Activated T-cell treated with anti-CD3 and anti-CD28 coated beads for 48 hours (primary cell): Measurements from ENCODE around the gene ENTPD8.
"Not testable (repeated sequence)": the region's sequence is repeated elsewhere in the genome, so short reads cannot be mapped to it uniquely, and the experiment has no call there.

Source experiments
- DNase-seq: peaks from one replicate; pipeline ENCODE4 v3.0.0-alpha.2; 2020; ENCODE audit warnings: low read depth

ENTPD8 gene

DNA sequence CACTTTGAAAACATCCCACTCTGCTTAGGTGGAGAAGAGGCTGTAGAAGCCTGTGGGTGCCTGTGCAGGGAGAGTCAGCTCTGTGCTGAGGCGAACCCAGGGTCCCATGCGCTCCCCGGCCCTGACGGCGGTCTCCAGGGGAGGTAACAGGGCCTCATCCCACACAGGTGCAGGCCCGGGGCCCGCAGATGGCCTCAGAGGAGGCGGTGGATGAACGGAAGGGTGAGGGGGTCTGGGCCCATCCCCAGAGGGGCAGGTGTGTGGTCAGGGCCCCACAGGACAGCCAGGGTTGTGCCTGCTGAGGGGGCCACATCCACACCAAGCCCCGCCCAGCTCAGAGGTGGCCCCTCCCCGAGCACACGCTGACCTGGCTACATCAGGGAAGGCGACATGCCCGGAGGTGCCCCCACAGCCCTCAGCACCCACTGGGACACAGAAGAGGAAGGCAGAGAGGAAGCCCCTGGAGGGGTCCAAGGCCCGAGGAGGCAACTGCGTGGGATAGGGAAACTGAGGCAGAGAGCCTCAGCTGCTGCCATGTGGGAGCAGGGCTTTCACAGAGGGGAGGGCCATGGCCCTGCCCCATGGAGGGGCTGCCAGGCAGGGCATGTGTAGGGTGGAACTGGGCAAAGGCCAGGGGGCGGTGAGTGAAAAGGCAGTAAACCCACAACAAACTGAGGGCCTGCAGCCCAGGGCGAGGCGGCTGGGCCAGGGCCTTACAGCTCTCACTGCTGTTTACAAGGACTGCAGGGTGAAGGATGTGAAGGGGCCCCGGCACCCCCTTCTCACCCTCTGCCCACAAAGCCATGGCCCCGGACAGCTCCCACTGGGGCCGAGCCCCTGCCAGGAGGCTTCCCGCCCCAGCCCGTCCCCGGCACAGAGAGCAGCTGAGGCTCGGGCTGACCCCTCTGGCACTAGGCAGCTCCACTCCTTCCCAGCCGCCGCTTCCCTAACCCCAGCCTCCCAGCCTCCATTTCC is 47.7 kb downstream of the ENTPD8 start:
- no peak for DNase-seq

DNA sequence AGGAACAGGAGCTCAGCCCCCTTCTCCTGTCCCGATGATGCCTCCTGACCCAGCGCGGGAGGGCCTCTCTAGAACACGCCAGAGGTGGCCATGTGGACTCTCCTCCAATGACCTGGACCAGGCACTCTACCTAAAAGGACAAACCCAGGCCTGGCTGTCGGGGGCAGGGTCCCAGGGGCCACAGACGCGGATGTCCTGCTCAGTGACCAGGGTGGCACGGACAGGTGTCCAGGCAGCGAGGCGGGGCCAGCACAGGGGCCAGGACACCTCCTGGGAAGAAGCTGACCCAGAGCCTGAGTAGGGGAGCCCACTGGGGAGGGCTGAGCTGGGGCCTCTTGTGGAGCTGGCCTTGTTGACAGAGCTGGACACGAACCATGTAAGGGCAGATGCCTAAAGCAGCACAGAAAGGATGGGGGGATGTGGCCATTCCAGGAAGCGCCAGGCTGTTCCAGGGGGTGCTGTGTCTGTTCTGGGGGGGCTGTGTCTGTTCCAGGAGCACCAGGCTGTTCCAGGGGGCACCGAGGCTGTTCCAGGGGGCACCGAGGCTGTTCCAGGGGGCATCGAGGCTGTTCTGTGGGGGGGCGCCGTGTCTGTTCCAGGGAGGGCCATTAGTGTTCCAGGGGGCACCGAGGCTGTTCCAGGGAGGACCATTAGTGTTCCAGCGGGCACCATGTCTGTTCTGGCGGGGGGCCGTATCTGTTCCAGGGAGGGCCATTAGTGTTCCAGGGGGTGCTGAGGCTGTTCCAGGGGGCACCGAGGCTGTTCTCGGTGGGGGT is 48.7 kb downstream of the ENTPD8 start:
- no peak for DNase-seq

DNA sequence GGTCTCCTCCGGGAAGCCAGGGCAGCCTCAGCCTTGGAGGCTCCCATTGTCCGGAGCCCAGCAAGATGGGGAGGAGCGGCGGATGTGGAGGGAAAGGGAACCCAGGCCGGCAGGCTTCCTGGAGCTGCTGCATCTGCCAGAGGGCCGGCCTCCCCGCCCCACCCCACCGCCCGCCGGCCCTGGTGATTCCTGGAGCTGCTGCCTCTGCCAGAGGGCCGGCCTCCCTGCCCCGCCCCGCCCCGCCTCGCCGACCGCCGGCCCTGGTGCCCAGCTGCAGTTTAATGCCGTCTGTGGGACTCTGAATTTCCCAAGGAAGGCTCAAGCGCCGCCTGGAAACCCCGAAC is 49.8 kb downstream of the ENTPD8 start:
- DNase-seq, result no peak

DNA sequence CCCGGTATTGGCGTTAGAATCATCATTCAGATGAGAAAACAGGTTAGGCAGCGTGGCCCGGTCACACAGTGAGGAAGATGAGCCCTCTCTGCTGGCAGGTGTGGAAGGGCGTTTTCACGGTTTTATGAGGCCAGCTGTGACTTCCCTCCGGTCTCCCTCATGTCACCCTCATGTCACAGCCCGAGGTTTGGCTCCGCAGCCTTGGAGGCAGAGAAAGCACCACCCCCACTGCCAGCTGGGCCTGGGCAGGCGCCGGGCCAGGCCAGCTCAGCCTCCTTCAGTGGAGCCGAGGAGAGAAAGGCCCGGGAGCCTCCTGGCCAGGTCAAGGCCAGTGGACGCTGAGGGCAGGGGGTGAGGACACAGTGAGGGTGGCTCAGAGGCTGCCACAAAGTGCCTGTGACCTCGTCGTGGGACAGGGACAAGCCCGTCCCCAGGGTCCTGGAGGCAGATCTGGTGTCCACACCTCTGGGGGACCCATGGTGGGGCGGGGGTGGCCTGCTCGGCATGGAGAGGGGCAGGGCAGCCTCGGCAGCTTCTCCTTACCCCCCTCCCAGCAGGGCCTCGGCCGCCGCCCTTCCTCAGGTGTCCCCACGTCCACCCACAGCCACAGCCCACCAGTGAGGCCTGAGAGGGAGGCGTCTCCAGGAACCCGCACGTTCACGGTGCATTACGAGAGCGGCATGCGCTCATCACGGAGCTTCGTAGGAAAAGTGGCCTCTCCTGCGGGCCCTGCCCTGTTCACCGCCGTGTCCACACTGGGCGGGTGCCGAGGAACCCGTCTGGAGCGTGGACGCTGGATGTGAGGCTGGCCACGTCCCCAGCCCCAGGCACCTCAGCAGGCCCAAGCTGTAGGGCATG is 50.4 kb downstream of the ENTPD8 start:
- no peak for DNase-seq

DNA sequence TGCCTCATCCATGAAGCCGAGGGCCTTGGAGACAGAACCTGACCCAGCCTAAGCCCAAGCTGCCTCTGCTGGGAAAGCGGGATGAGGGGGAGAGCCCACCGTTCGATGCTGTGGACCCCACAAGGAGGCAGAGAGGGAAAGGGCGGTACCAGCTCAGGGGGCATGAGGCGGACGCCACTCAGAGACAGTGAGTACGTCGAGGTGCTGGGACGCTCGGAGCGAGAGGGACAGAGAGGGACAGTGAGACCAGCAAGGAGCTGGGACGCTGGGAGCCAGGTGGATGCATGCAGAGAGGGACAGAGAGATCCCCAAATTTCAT is 51.8 kb downstream of the ENTPD8 start:
- DNase-seq, result no peak

DNA sequence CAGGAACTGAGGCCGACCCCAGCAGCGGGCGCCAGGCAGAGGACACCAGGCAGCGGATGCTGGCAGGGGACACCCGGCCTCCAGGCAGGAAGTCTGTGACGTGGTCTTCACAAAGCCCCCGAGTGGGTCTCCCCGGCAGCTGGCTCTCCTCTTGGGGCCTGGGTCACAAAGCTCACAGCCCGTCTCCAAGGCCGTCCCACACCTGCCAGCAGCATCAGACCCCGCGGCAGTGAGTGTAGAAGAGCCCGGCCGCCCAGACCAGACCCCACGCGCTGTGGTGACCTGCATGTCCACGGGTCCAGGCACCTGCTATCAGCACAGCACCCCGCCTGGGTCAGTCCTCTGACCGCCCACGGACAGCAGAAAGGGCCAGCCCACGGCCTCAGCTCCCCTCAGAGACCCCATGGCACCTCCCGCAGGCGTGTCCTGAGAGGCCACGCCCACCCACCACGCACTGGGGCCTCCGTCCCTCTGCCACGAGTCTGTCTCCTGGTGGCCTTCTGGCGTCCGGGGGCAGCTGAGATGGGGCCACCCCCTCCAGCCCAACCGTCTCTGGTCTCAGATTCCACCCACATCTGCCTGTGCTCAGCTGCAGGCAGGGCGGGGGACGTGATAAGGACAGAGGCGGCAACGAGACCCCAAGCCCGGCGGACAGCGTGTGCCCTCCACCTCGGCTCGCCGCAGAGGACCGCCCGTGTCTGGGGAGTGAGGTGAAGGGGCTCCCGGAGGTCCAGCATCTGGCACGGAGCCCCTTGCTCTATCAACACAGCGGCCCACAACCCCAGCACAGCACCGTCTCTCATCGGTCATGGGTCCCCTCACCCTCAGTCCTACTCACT is 52.3 kb downstream of the ENTPD8 start:
- no peak for DNase-seq

DNA sequence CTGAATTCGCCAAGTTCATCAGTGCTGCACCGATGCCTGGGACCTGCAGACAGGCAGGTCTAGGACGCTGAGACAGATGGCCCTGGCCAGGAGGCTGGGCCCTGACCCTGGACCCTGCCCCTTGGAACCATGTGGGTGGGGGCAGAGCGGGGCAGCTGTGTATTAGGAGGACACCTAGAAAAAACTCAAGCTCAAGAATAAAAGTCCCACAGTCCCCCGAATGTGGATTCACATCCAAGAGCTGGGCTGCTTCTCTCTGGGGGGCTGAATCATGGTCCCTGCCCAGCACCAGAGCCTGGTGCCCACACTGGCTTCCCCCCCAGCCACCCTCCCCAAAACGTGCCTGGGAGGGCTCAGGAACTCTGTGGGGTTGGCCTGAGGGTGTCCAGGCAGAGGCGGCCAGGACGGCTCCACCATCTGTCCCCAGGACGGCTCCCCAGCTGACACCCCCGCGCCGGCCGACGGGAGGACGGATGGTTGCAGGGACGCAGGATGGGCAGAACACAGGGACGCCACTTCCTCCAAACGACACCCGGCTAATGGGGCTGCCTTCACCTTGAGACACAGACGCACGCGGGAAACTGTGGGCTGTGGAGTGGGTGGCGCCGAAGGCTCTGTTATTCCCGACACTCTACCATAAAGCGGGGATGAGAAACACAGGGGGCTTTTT is 53.1 kb downstream of the ENTPD8 start:
- DNase-seq, result no peak

DNA sequence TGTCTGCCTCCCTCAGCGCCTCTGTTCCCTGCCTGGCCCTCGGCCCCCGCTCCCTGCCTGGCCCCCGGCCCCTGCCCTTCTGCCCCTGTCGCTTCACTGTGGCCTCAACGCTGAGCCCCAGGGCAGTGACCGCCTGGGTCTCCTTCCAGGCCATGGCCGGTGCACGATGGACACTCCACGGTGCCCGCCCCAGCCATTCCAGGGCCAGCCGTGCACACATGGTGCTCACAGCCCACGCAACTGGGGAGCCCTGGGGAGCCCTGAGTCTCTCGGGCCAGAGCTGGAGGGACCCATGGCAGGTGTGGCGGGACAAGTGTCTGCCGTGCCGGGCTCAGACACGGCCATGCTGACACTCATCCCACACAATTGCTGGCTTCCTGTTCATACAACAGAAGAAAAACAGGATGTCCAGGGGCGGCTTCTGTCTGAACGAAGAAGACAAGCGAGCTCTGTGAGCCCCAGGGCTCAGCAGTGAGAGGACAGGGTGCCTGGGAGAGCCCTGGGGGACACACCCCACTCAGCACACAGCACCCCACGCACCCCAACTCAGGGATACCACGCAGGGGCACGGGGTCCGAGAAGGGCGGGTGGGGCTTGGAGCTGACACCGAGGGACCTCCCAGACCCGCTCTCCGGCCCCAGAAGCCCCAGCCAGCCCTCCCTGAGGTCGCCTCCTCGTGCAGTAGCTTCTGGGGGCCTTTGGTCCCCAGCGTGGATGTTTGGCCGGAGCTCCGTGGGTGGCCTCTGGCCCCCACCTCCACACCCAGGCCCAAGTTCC is 53.9 kb downstream of the ENTPD8 start:
- DNase-seq, result no peak

DNA sequence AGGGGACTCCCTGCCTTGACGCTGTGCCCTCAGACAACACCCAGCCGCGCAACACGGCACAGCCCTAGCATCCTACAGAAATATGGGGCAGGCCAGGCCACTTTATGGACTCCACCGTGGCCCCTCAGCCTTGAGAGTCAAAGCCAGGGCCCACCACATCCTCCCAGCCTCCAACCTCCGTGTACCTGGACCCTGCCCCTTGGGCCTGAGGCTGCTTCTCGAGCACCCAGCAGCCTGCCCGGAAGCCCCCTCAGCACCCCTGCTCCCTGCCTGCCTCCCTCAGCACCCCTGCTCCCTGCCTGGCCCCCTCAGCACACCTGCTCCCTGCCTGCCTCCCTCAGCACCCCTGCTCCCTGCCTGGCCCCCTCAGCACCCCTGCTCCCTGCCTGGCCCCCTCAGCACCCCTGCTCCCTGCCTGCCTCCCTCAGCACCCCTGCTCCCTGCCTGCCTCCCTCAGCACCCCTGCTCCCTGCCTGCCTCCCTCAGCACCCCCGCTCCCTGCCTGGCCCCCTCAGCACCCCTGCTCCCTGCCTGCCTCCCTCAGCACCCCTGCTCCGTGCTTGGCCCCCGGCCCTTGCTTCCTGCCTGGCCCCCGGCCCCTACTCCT is 54.5 kb downstream of the ENTPD8 start:
- DNase-seq, result not testable (repeated sequence)

DNA sequence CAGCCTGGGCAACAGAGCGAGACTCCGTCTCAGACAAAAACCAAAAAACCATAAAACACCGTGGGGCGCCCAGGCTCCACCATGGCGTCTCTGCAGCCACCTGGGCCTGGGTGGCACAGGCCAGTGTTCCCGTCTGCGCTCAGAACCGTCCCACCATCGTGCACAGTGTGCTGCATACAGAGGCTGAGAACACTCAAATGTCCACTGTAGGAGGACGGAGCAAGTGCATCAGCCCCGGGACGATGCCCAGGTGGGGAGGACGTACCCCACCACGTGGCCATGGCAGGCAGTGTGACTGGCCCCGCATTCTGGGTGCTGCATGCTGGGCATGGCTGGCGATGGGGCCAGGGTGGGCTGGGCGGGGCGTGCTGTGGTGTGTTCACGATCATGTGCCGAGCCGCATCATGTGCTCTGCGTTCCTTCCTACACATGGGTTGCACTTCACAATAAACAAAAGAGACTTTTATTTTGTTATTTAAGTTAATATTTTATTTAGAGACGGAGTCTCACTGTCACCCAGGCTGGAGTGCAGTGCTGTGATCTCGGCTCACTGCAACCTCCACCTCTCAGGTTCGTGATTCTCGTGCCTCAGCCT is 56.0 kb downstream of the ENTPD8 start:
- no peak for DNase-seq
